HUES6 (cell line): ENCODE results near the gene OSBPL6.
"Not testable (repeated sequence)": the region's sequence is repeated elsewhere in the genome, so short reads cannot be mapped to it uniquely, and the experiment has no call there.

Source experiments
- H3K27ac ChIP-seq: 2 replicates; pipeline ENCODE4 v1.7.0; 2013; ENCODE audit warnings: low read depth, mild to moderate bottlenecking, low read length, inconsistent platforms
- H3K27me3 ChIP-seq: 2 replicates; pipeline ENCODE4 v1.6.1; 2013; ENCODE audit warnings: low read length; ENCODE audit not compliant: control insufficient read depth, insufficient read depth
- H3K36me3 ChIP-seq: 2 replicates; pipeline ENCODE4 v1.6.1; 2013; ENCODE audit warnings: low read length; ENCODE audit not compliant: control insufficient read depth, insufficient read depth
- H3K4me1 ChIP-seq: 2 replicates; pipeline ENCODE4 v1.6.1; 2013; ENCODE audit warnings: low read length; ENCODE audit not compliant: control insufficient read depth, insufficient read depth
- H3K4me3 ChIP-seq: 2 replicates; pipeline ENCODE4 v1.5.1; 2013; ENCODE audit warnings: low read depth, low read length
- H3K9ac ChIP-seq: one replicate; pipeline ENCODE4 v1.6.1; 2013; ENCODE audit warnings: mild to moderate bottlenecking, low read length
- H3K9me3 ChIP-seq: 2 replicates; pipeline ENCODE4 v1.6.1; 2013; ENCODE audit warnings: low read depth, low read length; ENCODE audit not compliant: control insufficient read depth, insufficient read depth

The OSBPL6 gene

GRCh38 chr2:178304333-178304732 is 110.0 kb downstream of the OSBPL6 start:
- no peaks in the 10 kb centered on the region for H3K9me3 ChIP-seq
- H3K36me3 ChIP-seq: no peaks in the 10 kb centered on the region
- no peak overlapping the region for H3K4me3 ChIP-seq
- H3K9ac ChIP-seq: no peak overlapping the region
- no peaks in the 10 kb centered on the region for H3K4me1 ChIP-seq
- H3K27ac ChIP-seq: no peak overlapping the region
- no peaks in the 10 kb centered on the region for H3K27me3 ChIP-seq

- Histone ChIP-seq H3K36me3 (no peaks in the 10 kb centered on the region), H3K27me3 (no peaks in the 10 kb centered on the region), H3K4me3 (no peak overlapping the region), H3K27ac (no peak overlapping the region), H3K9ac (no peak overlapping the region), H3K9me3 (no peaks in the 10 kb centered on the region), H3K4me1 (no peaks in the 10 kb centered on the region)
Measured at GRCh38 chr2:178306352-178307073, 112.2 kb downstream of the OSBPL6 start.

- Histone ChIP-seq H3K9me3 (no peaks in the 10 kb centered on the region), H3K4me3 (no peak overlapping the region), H3K27ac (no peak overlapping the region)
Measured at GRCh38 chr2:178307650-178308049, 113.3 kb downstream of the OSBPL6 start.

GRCh38 chr2:178309541-178309940 is 115.2 kb downstream of the OSBPL6 start:
- no peaks in the 10 kb centered on the region for H3K36me3 ChIP-seq
- H3K9me3 ChIP-seq: no peaks in the 10 kb centered on the region
- H3K4me3 ChIP-seq: no peak overlapping the region
- no peak overlapping the region for H3K9ac ChIP-seq
- H3K27me3 ChIP-seq: no peaks in the 10 kb centered on the region
- H3K4me1 ChIP-seq: no peaks in the 10 kb centered on the region
- H3K27ac ChIP-seq: no peak overlapping the region

More at GRCh38 chr2:178307650-178308049, 113.3 kb downstream of the OSBPL6 start:
- no peak overlapping the region for H3K9ac ChIP-seq
- no peaks in the 10 kb centered on the region for H3K36me3 ChIP-seq
- no peaks in the 10 kb centered on the region for H3K4me1 ChIP-seq
- no peaks in the 10 kb centered on the region for H3K27me3 ChIP-seq

- H3K27me3 ChIP-seq: no peaks in the 10 kb centered on the region
- no peaks in the 10 kb centered on the region for H3K9me3 ChIP-seq
- H3K4me1 ChIP-seq: no peaks in the 10 kb centered on the region
- no peak overlapping the region for H3K4me3 ChIP-seq
- no peak overlapping the region for H3K27ac ChIP-seq
- H3K9ac ChIP-seq: no peak overlapping the region
- H3K36me3 ChIP-seq: no peaks in the 10 kb centered on the region
Measured at GRCh38 chr2:178315078-178315477, 120.8 kb downstream of the OSBPL6 start.

- Histone ChIP-seq H3K36me3 (no peaks in the 10 kb centered on the region), H3K4me3 (no peak overlapping the region), H3K27me3 (no peaks in the 10 kb centered on the region), H3K4me1 (no peaks in the 10 kb centered on the region), H3K9ac (no peak overlapping the region), H3K9me3 (no peaks in the 10 kb centered on the region), H3K27ac (no peak overlapping the region)
Measured at GRCh38 chr2:178315488-178315948, 121.2 kb downstream of the OSBPL6 start.

GRCh38 chr2:178317811-178318210 is 123.5 kb downstream of the OSBPL6 start:
- no peak overlapping the region for H3K4me3 ChIP-seq
- no peak overlapping the region for H3K9ac ChIP-seq
- no peak overlapping the region for H3K27ac ChIP-seq
- no peaks in the 10 kb centered on the region for H3K27me3 ChIP-seq
- H3K4me1 ChIP-seq: no peaks in the 10 kb centered on the region
- no peaks in the 10 kb centered on the region for H3K9me3 ChIP-seq
- no peaks in the 10 kb centered on the region for H3K36me3 ChIP-seq

- no peak overlapping the region for H3K9ac ChIP-seq
- no peaks in the 10 kb centered on the region for H3K27me3 ChIP-seq
- no peaks in the 10 kb centered on the region for H3K36me3 ChIP-seq
- H3K4me3 ChIP-seq: no peak overlapping the region
- H3K9me3 ChIP-seq: no peaks in the 10 kb centered on the region
- no peak overlapping the region for H3K27ac ChIP-seq
- H3K4me1 ChIP-seq: no peaks in the 10 kb centered on the region
Measured at GRCh38 chr2:178320011-178320585, 125.8 kb downstream of the OSBPL6 start.

GRCh38 chr2:178322068-178322467 is 127.8 kb downstream of the OSBPL6 start:
- Histone ChIP-seq H3K9ac (no peak overlapping the region), H3K4me1 (no peaks in the 10 kb centered on the region), H3K27me3 (no peaks in the 10 kb centered on the region), H3K36me3 (no peaks in the 10 kb centered on the region), H3K4me3 (no peak overlapping the region), H3K27ac (no peak overlapping the region), H3K9me3 (no peaks in the 10 kb centered on the region)

- H3K4me3 ChIP-seq, H3K9me3 ChIP-seq, H3K27ac ChIP-seq: not testable (repeated sequence)
Measured at GRCh38 chr2:178323331-178323730, 129.0 kb downstream of the OSBPL6 start.

GRCh38 chr2:178324077-178324476 is 129.8 kb downstream of the OSBPL6 start:
- Histone ChIP-seq H3K4me3 (no peak overlapping the region), H3K27me3 (no peaks in the 10 kb centered on the region), H3K36me3 (no peaks in the 10 kb centered on the region), H3K4me1 (no peaks in the 10 kb centered on the region), H3K27ac (no peak overlapping the region), H3K9ac (no peak overlapping the region), H3K9me3 (no peaks in the 10 kb centered on the region)

More at GRCh38 chr2:178323331-178323730, 129.0 kb downstream of the OSBPL6 start:
- not testable (repeated sequence) for H3K9ac ChIP-seq, H3K36me3 ChIP-seq, H3K27me3 ChIP-seq, H3K4me1 ChIP-seq
